Measurements from ENCODE around the gene DCDC2C.

DCDC2C gene

GRCh38 chr2:3712831-3713503 is 9.6 kb downstream of the DCDC2C start:
- no peak for DNase-seq

- no peak for DNase-seq
These were observed 15.3 kb downstream of the DCDC2C start for GRCh38 chr2:3718679-3719078.

DNA sequence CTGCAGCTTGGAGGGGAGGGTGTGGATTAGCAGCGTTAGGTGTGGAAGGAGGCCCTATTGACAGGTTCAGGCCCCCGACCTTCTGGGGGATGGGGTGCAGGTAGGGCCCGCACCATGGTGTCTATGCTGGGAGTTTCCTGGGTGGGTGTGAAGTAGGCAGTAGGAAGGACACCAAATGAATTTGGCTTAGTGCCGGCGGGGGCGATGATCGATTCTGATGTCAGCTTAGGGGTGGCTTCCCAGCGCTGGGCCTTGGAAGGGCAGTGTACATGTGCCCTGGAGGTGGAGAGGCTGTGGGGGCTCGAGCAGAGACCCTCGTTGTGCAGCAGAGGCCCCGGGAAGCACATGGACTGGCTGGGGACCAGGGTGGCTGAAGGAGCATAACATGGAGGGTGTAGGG is 21.6 kb downstream of the DCDC2C start:
- DNase-seq: no peak

- no peak for DNase-seq
These were observed 22.3 kb downstream of the DCDC2C start for GRCh38 chr2:3725458-3726250.

DNA sequence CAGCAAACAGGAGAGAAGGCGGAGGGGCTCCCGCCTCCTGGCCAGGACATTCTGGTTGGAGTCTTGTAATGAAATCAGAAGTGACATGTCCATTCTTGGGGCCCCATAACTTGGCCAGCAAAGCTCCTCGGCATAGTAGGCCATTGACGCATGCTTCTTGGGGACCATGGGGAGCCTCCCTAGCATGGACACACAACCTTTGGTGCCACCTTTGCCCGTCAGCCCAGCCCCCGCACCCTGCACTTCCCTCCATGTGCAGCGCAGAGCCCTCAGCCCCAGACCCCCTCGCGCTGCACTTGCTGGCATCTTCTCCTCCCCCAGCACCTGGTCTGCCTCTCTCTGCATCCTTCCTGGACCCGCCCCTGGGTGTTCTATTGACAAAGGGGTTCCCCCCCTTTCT is 23.1 kb downstream of the DCDC2C start:
- no peak for DNase-seq

- DNase-seq: no peak
These were observed 24.1 kb downstream of the DCDC2C start for GRCh38 chr2:3727397-3728045.

DNA sequence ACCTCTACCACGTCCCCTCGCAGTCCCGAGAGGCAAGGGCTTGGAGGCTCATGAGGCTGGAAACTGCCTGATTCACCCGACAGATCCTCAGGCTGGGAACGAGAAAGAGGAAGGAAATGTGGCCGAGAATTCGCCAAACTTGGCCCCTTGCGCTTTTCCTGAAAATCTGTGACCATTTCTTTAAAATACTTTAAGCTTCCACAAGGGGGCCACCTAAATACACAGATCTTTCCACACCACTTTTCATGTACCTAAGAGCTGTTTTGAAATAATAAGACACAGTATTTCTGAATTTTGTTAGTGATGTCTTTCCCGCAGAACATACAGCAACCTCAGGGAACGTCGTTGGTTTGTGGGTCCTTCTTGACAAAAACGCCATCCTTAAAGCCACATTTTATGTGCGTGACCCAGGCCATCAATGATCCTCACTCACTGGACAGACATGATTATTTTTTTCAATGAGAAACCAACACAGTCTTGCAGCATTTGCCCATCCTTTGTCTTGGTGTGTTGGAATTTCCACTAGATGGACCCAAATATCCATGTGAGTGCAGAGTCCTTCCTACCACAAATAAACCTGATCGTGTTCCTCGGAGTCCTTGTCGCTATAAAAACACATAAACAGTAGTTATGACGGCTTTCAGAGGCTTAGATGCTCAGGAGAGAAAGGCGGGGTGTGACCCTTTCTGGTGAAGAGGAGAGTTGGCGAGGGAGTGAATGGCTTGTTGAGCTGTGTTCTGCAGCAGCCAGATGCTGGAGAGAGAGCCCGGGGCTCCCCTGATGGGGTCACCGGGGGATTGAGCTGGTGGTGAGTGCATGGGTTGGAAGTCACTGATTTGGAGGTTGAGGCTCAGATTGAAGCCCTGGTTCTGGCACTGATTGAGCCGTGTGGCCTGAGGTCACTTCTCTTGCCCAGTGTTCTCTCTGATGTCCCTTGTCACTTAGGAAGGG is 25.0 kb downstream of the DCDC2C start:
- no peak for DNase-seq

DNA sequence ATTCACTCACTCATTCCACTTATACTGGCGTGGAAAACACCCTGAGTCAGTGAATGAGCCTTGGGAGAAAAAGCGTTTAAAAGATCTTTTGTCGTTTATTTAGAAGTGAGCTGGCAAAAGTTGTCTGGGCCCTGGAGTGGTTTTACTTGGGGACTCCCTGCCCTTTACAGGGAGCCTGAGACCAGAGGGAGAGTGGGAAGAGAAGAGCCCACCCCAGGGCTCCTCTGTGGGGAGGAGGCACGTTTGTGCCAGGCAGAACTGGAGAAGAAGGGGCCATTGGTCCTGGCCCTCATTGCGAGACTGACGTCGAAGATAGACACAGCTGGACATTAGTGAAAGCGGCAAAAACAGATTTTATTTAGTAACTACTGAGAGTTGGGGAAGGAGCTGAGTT is 25.7 kb downstream of the DCDC2C start:
- DNase-seq: no peak

DNA sequence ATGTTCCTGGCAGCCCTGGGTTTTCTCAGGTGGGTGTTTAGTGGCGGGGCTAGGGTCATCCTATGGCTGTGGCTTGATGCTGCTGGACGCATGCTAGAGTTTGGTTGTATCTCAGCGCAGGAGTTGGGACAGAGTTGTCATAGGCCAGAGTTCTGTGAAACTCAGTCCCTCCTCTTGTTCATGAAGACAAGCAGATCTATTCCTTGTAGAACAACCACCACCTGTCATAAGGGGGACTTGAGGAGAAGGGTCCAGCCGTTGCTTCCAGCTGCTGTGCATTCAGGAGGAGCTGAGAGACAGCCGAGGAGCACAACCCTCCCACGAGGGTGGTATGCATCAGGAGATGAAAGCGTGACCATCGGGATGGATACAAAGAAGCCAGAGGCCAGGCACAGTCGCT is 26.4 kb downstream of the DCDC2C start:
- no peak for DNase-seq

- no peak for DNase-seq
These were observed 27.3 kb downstream of the DCDC2C start for GRCh38 chr2:3730646-3731045.

DNA sequence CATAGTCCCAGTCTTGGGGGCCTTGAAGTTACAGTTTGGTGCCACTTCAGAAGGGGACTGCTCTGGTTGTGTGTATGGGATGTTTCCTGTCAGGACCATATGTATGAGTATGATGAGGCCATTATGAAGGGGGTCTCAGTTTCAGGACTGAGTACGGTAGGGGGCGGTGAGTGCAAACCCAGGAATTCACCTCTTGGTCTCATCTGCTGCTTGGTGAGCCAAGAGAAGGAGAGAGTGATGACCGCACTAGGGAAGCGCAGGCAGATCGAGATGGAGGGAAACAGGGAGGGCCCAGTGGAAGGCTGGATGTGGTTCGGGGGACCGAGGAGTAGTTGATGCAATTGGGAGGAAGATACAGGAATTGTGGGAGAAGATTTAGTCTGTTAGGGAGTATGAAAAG is 28.5 kb downstream of the DCDC2C start:
- DNase-seq: no peak

GRCh38 chr2:3736112-3736511 is 32.7 kb downstream of the DCDC2C start:
- no peak for DNase-seq

DNA sequence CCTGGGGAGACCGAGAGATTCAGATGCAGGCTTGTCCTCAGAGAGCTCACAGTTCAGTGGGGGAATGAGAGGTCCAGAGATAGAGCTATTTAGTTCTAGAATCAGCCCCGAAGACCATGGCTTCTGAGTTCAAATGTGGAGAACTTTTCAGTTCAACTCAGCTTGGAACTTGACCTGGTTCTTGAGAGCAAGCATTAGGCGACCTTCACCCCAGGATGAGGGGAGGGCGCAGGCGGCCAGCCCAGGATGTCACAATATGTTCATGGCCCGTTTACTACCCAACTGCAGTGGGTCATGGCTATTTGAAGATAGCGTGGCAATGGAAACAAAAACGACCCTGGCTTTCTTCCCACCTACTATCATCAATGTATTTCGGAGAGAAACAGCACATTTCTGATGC is 33.8 kb downstream of the DCDC2C start:
- no peak for DNase-seq

DNA sequence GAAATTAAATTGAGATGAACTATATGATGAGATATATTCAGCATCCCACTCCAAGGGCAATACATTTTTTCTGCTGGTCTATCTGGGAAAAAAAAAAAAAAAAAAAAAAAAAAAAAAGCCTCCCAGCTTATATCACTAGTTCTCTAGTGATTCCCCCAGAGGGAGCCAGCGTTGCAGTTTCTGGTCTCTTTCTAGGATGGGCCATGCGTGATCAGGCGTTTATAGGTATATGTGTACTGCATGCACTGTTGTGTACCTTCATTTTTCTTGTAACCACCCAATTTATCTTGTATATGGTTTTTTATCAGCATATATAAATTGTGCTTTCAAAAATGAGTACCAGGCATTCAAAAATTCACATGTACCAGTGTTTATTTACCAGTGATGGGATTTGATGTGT is 35.1 kb downstream of the DCDC2C start:
- DNase-seq: no peak

DNA sequence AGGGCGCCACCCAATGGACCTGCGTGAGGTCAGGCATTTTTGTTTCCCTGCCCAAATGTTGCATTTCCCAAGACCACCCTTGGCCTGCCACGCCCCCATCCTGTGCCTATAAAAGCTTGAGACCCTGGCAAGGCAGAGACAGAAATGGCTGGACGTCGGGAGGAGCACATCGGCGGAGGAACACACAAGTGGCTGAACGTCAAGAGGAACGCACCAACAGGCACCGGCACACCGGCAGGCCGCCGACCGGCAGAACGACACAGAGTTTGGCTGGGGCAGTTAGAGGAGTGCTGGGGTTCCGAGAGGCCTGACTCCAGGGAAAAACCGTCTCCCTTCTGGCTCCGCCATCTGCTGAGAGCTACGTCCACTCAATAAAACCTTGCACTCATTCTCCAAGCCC is 35.9 kb downstream of the DCDC2C start:
- no peak for DNase-seq

GRCh38 chr2:3741396-3741795 is 38.0 kb downstream of the DCDC2C start:
- DNase-seq: no peak

DNA sequence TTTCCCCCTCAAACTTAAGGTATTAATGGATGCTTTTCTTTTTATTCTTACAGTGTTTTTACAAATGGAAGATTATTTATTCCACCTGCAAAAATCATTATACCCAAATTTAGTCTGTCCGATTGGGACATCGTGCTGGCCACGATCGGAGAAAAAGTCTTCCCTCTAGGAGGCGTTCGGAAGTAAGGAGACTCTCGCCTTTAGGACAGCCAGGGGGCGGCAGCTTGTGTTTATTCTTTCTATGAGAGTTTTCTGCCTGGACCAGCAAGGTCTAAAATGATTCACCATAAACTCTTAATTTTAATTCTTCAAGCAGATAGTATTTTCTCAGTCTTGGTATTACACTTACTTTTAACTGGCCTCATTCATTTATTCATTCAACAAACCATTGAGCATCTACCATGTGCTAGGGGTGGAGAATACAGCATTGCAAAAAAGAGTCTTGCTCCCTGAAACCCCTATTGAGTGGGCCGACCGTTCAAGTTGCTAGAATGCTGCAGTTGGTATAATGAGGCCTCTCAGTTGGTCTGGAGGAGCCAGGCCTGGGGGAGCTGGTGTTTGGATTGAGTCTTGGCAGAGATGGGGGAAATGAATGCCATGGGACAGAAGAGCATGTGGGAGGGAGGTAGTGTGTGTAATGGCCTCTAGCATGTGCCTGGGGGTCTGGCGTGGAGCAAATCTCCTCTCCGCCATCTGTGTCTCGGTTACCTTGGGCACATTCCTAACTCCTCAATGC is 38.7 kb downstream of the DCDC2C start:
- DNase-seq: no peak

- no peak for DNase-seq
These were observed 39.6 kb downstream of the DCDC2C start for GRCh38 chr2:3742743-3743508.

GRCh38 chr2:3743951-3744555 is 40.7 kb downstream of the DCDC2C start:
- no peak for DNase-seq

GRCh38 chr2:3745920-3746319 is 42.5 kb downstream of the DCDC2C start:
- no peak for DNase-seq

- DNase-seq: no peak
These were observed 43.8 kb downstream of the DCDC2C start for GRCh38 chr2:3747032-3747654.

Measured in activated effector memory CD4-positive, alpha-beta T cell treated with Interleukin-2 at 50 U/mL for 16 hours (primary cell).